ENCODE measurements around the gene CACNA2D3.
"Not testable (repeated sequence)": the region's sequence is repeated elsewhere in the genome, so short reads cannot be mapped to it uniquely, and the experiment has no call there.

CACNA2D3 gene

GRCh38 chr3:54599716-54600115, 477.4 kb downstream of the CACNA2D3 start:
- DNase-seq = peak; percentile 24

GRCh38 chr3:54600441-54601204, 478.3 kb downstream of the CACNA2D3 start:
- no peak for DNase-seq

DNA sequence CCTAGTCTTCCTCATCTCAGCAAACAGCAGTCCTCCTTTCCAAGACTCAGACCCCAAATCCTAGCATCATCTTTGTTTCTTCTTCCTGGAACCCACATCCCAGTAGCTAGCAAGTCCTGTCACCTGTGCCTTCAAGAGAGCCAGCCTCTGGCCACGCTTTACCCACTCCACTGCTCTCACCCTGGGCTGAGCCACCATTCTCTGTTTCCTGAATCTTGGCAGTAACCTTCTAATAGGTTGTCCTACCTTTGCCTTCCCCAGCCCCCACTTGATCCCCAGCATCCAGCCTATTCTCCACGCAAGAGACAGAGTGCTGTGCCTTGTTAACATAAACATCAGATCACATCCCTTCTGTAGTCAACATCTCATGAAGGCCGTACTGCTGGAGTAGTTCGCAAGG, 482.1 kb downstream of the CACNA2D3 start:
- no peak for DNase-seq

GRCh38 chr3:54608041-54608440, 485.7 kb downstream of the CACNA2D3 start:
- DNase-seq = no peak

- DNase-seq = no peak
These were observed 496.7 kb downstream of the CACNA2D3 start for GRCh38 chr3:54619053-54619452.

GRCh38 chr3:54619531-54619930, 497.2 kb downstream of the CACNA2D3 start:
- no peak for DNase-seq

DNA sequence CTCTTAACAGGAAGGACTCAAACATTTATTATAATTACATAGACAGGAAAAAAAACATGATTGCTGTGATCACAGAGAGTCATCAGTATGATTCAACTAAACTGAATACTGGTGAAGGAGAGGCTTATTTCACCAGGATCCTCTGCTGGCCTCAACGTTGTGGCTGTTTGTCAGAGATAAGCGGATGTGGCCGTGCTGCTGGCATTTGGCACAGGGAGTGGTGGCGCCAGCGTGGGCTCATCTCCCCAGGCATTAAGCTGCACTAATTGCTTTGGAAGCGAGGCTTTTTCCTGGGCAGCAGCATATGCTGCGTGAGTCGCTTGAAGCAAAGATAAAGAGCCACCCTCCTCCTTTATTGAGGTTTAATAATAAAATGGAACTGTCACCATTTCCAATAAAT, 498.8 kb downstream of the CACNA2D3 start:
- DNase-seq = peak; percentile 3

DNA sequence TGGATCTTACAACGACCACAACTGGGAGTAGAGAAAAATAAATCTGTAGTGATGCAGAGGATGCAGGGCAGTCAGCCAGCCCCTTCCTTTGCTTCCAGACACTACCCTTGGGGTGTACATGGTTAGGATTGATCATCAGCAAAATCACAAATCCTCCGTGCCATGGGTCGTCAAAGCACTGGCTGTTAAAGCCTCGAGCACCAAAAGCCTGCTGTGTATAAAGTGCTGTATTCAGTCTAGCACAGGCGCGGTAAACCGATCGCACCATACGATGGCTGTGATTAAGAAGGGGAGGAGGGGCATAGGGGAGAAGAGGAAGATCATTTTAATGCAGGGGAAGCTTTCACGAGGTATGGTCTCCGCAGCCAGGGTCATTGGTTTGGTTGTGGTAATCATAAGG, 500.3 kb downstream of the CACNA2D3 start:
- no peak for DNase-seq

DNA sequence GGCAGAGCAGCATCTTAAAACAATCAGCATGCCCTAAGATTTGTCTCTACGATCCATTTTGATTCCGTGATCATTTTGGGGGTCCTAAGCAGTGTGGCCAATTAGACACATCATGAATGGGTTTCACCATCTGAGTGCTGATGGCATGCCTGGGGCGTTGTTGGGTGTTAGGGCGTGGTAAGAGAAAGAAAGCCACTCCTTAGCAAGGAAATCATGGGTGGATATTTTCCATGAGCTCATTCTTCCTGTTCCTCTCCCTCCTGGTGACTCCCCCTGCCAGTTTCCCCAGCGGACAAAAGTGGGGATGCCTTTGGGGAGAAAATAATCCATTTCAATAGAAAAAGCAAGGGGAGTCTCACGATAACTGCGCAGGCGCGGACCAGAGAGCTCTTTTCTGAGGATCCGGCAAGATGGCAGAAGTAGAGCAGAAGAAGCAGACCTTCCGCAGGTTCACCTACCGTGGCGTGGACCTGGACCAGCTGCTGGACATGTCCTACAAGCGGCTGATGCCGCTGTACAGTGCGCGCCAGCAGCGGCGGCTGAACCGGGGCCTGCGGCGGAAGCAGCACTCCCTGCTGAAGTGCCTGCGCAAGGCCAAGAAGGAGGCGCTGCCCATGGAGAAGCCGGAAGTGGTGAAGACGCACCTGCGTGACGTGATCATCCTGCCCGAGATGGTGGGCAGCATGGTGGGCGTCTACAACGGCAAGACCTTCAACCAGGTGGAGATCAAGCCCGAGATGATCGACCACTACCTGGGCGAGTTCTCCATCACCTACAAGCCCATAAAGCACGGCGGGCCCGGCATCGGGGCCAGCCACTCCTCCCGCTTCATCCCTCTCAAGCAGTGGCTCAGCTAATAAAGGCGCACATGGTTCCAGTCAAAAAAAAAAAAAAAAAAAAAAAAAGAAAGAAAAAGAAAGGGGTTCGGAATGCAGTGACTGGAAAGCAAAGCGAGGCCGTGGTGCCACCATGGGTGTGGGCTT, 503.7 kb downstream of the CACNA2D3 start:
- no peak for DNase-seq

GRCh38 chr3:54628888-54629441, 506.6 kb downstream of the CACNA2D3 start:
- no peak for DNase-seq

DNA sequence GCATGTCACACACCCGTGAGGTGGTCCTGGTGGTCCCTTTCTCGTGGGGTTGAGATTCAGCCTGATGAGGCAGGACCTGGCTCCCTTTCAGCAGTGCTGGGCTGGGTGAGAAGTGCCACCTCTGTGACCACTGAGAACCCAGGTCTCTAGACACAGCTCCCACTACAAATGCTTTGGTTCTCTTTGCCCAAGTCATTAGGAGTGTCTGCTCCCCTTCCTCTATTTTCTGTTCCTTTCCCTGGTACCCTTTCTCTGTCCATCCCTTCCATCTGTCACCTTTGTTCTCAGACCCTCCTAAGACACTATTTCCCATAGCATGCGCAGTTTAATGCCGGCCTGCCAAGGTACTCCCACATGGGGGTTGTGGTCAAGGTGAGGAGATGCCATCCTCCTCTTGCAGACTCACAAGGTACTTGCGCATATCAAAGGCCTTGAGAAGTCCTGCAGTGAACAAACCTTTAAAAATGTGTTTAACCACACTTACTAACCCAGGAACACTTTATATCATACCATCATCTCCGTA, 507.8 kb downstream of the CACNA2D3 start:
- no peak for DNase-seq

DNA sequence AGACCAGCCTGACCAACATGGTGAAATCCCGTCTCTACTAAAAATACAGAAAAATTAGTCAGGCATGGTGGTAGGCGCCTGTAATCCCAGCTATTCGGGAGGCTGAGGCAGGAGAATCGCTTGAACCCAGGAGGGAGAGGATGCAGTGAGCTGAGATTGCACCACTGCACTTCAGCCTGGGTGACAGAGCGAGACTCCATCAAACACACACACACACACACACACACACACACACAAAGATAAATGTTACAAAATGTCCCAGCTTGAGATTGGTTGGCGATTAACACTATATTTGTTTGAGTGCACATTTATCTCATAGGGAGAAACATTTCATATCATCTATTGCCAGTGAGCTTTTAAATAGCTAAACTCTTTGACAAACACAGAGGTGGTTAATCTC, 508.6 kb downstream of the CACNA2D3 start:
- DNase-seq = not testable (repeated sequence)

- no peak for DNase-seq
These were observed 509.4 kb downstream of the CACNA2D3 start for GRCh38 chr3:54631516-54632325.

DNA sequence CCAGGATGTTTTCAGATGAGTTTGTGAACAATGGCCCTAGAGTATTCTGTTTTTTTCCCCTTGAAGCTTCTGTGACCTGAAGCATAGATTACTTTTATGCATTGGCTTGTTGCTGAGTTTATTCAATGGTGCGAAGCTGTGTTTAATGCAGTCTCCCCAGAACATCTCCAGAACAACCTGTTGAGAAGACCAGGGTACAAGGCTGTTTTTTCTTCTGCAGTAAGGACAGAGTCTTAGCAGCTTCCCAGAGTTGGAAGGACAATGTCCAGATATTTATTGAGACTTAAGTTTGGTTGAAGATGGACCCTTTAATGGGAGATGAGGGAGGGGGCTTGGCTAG, 509.9 kb downstream of the CACNA2D3 start:
- DNase-seq = no peak

- DNase-seq = no peak
These were observed 510.5 kb downstream of the CACNA2D3 start for GRCh38 chr3:54632834-54633233.

DNA sequence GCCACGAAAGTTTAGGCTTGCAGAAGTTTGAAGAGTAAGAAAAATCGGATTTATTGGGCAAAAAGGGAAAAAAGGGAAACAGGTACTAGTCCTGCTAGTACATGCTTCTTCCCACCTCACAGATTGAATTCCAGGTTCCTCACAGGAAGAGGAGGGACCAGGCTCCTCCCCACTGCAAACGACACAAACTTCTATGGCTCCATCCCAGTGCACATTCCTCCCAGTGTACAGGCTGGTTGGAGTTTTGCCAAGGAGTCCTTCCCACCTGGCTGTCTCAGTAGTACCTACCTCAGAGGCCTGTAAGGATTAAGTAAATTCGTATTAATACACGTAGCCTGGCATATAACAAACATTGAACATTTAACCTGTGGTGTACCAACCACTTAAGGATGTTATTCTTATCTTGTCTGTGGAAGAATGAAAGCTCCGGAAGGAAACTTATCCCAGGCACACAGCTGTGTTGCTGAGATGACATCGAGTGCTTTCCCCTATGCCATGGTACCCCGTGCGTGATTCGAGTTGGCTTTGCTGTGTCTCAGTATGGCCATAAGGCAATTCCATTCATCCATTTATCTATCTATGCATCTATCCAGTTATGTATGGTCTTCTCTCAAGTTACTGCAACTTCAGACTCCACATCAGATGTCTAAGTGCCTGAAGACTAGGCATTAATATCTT, 511.2 kb downstream of the CACNA2D3 start:
- no peak for DNase-seq

DNA sequence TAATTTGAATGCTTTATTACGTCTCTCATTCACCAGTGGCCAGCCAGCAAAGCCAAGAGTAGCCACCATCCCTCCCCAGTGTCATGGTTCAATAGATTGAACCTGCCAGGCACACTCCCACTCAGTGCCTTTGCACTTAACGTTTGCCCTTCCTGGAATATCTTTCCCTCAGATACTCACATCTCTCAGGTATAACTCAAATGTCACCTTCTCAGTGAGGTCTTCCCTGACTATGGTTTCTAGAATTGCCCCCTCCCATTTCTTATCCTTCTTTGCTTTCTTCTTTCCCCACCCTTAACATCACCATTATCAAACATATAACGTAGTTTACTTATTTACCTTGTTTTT, 511.7 kb downstream of the CACNA2D3 start:
- no peak for DNase-seq

DNA sequence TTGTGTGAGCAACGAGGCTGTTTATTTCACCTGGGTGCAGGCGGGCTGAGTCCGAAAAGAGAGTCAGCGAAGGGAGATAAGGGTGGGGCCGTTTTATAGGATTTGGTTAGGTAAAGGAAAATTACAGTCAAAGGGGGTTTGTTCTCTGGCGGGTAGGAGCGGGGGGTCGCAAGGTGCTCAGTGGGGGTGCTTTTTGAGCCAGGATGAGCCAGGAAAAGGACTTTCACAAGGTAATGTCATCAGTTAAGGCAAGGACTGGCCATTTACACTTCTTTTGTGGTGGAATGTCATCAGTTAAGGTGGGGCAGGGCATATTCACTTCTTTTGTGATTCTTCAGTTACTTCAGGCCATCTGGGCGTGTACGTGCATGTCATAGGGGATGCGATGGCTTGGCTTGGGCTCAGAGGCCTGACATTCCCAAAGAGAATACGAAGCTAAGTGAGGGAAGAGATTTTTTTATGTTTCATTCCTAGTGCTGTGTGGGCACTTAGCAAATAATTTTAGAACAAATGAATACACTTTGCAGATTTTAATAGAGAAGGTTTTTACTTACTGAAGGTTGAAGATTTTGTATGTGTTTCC, 517.5 kb downstream of the CACNA2D3 start:
- DNase-seq = not testable (repeated sequence)

GRCh38 chr3:54641226-54642014, 519.1 kb downstream of the CACNA2D3 start:
- no peak for DNase-seq

- no peak for DNase-seq
These were observed 519.8 kb downstream of the CACNA2D3 start for GRCh38 chr3:54642147-54642546.

DNA sequence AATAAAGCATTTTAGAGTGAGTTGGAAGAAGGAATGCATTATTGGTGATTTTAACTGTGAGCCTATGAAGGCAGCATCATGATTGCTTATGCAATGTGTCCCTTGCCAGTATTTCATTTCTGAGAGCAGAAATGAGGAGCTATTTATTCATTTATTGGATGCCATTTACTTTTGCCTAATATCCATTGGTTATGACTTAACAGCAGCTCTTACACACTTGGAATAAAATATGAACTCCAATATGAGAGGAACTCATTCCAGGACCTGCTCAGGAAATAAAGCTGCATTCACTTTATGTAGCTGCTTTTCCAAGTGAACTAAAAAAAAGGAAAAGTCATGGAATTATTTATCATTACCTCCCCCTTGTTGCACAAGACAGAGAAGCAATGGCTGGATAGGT, 525.4 kb downstream of the CACNA2D3 start:
- no peak for DNase-seq

Measured in NCI-H1092 (cell line).